NCI-H146 treated with DMSO at 0.1 percent for 48 hours (cell line): ENCODE results near the gene CTR9.
"Not testable (repeated sequence)": the region's sequence is repeated elsewhere in the genome, so short reads cannot be mapped to it uniquely, and the experiment has no call there.

Experiments used
- DNase-seq: peaks from one replicate; lab custom pipeline; 2025; ENCODE audit not compliant: unreplicated experiment; lab: John Stamatoyannopoulos, UW

Gene CTR9

GRCh38 chr11:10813945-10814344, 62.9 kb downstream of the CTR9 start:
- no peak for DNase-seq

GRCh38 chr11:10818594-10818993, 67.5 kb downstream of the CTR9 start:
- DNase-seq = no peak

GRCh38 chr11:10822491-10822890, 71.4 kb downstream of the CTR9 start:
- not testable (repeated sequence) for DNase-seq

DNA sequence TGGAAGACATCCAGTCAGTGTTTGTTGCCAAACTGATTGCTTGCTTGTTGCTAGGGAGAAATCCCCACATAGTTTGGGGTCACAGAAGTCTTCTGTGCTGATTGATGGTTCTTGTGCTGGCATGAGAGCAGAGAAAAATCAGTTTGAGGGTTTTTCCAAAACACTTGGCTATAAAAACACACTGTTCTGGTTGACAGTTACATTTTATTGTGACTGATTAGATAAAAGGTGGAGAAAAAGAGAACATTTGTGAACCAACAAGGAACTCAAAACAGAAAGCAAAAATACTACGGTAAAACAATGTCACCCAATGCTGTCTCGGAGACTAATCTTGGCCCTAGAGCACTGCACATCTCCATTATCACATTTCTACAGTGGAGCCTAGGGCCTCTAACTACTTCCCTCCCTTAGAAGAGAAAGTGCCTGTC, 72.1 kb downstream of the CTR9 start:
- DNase-seq = no peak

- DNase-seq = no peak
These were observed 73.8 kb downstream of the CTR9 start for GRCh38 chr11:10824888-10825287.

DNA sequence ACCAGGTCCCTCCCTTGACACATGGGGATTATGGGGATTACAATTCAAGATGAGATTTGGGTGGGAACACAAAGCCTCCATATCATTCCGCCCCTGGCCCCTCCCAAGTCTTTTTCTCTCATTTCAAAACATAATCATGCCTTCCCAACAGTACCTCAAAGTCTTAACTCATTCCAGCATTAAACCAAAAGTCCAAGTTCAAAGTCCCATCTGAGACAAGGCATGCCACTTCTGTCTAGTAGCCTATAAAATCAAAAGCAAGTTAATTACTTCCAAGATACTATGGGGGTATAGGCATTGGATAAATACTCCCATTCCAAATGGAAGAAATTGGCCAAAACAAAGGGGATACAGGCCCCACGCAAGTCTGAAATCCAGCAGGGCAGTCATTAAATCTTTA, 77.4 kb downstream of the CTR9 start:
- DNase-seq = no peak

- DNase-seq = no peak
These were observed 78.1 kb downstream of the CTR9 start for GRCh38 chr11:10829139-10829538.
